Loucy (cell line): Measurements from ENCODE around the gene ACTL7B.

Experiments used
- H2AFZ ChIP-seq: fragments of 200-600 bp; sonication (generic); 2 replicates; pipeline ENCODE4 v1.6.0; 2016; ENCODE audit warnings: antibody characterized with exemption, mild to moderate bottlenecking, low read length, moderate library complexity
- H3F3A ChIP-seq: fragments of 200-600 bp; 2 replicates; pipeline ENCODE4 v1.6.0; 2016; ENCODE audit warnings: antibody characterized with exemption, low read depth, mild to moderate bottlenecking
- H3K27me3 ChIP-seq: fragments of 200-600 bp; sonication (generic); 2 replicates; pipeline ENCODE4 v1.6.1; 2014; ENCODE audit warnings: low read length, mild to moderate bottlenecking; ENCODE audit not compliant: insufficient read depth, poor library complexity, severe bottlenecking
- H3K36me3 ChIP-seq: fragments of 200-600 bp; sonication (generic); 2 replicates; pipeline ENCODE4 v1.6.1; 2016; ENCODE audit warnings: low read length; ENCODE audit not compliant: insufficient read depth
- H3K4me1 ChIP-seq: fragments of 200-600 bp; sonication (generic); 2 replicates; pipeline ENCODE4 v1.5.1; 2014; ENCODE audit warnings: low read length, mild to moderate bottlenecking; ENCODE audit not compliant: insufficient read depth, poor library complexity, severe bottlenecking
- H3K4me2 ChIP-seq: fragments of 200-600 bp; sonication (generic); 2 replicates; pipeline ENCODE4 v1.6.0; 2014; ENCODE audit warnings: antibody characterized with exemption, low read length, low read depth, mild to moderate bottlenecking; ENCODE audit not compliant: poor library complexity, severe bottlenecking
- H3K4me3 ChIP-seq: fragments of 200-600 bp; sonication (generic); 2 replicates; pipeline ENCODE4 v1.5.1; 2014; ENCODE audit warnings: low read length, mild to moderate bottlenecking, mixed read lengths; ENCODE audit not compliant: poor library complexity, severe bottlenecking
- H3K79me2 ChIP-seq: fragments of 200-600 bp; sonication (generic); 2 replicates; pipeline ENCODE4 v1.6.1; 2014; ENCODE audit warnings: low read length; ENCODE audit not compliant: insufficient read depth
- H3K9ac ChIP-seq: fragments of 200-600 bp; sonication (generic); 2 replicates; pipeline ENCODE4 v1.6.0; 2014; ENCODE audit warnings: mild to moderate bottlenecking, low read depth, low read length, moderate library complexity; ENCODE audit not compliant: poor library complexity, severe bottlenecking
- H3K9me2 ChIP-seq: fragments of 200-600 bp; sonication (generic); replicated peaks from 2 replicates; pipeline ENCODE4 v1.6.1; 2016; ENCODE audit warnings: low read depth, low read length, mixed read lengths
- H3K9me3 ChIP-seq: fragments of 200-600 bp; sonication (generic); 2 replicates; pipeline ENCODE4 v1.6.1; 2014; ENCODE audit warnings: mild to moderate bottlenecking, antibody characterized with exemption, low read length, low read depth; ENCODE audit not compliant: insufficient read depth
- H4K20me1 ChIP-seq: fragments of 200-600 bp; sonication (generic); 2 replicates; pipeline ENCODE4 v1.6.0; 2014; ENCODE audit warnings: antibody characterized with exemption, low read length, mild to moderate bottlenecking; ENCODE audit not compliant: insufficient read depth, poor library complexity, severe bottlenecking
- EZH2phosphoT487 ChIP-seq: fragments of 200-600 bp; IDR thresholded peaks from 2 replicates; pipeline ENCODE4 v1.6.1; 2018; ENCODE audit warnings: antibody characterized with exemption, mild to moderate bottlenecking, moderate library complexity, borderline replicate concordance
- TF ChIP-seq, protein P1 (sequence below): fragments of 200-600 bp; sonication (generic); conservative IDR thresholded peaks from 2 replicates; pipeline ENCODE4 v1.5.1; 2014; ENCODE audit warnings: mild to moderate bottlenecking, antibody characterized with exemption, low read length

ACTL7B gene

GRCh38 chr9:108823829-108824228, 32.0 kb downstream of the ACTL7B start:
- Histone ChIP-seq H4K20me1 (no peaks in the 10 kb centered on the region), H3K27me3 (no peaks in the 10 kb centered on the region), H3K4me2 (no peak overlapping the region), H3K9me3 (no peaks in the 10 kb centered on the region), H3K9ac (no peak overlapping the region), H3K9me2 (no peaks in the 10 kb centered on the region), H2AFZ (no peak overlapping the region), H3K79me2 (no peaks in the 10 kb centered on the region), H3K4me3 (no peak overlapping the region), H3K4me1 (no peaks in the 10 kb centered on the region), H3K36me3 (no peaks in the 10 kb centered on the region), H3F3A (no peaks in the 10 kb centered on the region)
- TF ChIP-seq, protein P1, sequence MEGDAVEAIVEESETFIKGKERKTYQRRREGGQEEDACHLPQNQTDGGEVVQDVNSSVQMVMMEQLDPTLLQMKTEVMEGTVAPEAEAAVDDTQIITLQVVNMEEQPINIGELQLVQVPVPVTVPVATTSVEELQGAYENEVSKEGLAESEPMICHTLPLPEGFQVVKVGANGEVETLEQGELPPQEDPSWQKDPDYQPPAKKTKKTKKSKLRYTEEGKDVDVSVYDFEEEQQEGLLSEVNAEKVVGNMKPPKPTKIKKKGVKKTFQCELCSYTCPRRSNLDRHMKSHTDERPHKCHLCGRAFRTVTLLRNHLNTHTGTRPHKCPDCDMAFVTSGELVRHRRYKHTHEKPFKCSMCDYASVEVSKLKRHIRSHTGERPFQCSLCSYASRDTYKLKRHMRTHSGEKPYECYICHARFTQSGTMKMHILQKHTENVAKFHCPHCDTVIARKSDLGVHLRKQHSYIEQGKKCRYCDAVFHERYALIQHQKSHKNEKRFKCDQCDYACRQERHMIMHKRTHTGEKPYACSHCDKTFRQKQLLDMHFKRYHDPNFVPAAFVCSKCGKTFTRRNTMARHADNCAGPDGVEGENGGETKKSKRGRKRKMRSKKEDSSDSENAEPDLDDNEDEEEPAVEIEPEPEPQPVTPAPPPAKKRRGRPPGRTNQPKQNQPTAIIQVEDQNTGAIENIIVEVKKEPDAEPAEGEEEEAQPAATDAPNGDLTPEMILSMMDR: no peak
- TF ChIP-seq EZH2phosphoT487: no peak

GRCh38 chr9:108816037-108816436, 39.7 kb downstream of the ACTL7B start:
- Histone ChIP-seq H3K79me2 (no peaks in the 10 kb centered on the region), H2AFZ (no peak overlapping the region), H3K9me3 (no peaks in the 10 kb centered on the region), H3K9me2 (no peaks in the 10 kb centered on the region), H3K4me3 (no peak overlapping the region), H3K4me2 (no peak overlapping the region), H3K27me3 (no peaks in the 10 kb centered on the region), H3F3A (no peaks in the 10 kb centered on the region), H3K9ac (no peak overlapping the region), H3K4me1 (no peaks in the 10 kb centered on the region), H3K36me3 (no peaks in the 10 kb centered on the region), H4K20me1 (no peaks in the 10 kb centered on the region)
- TF ChIP-seq EZH2phosphoT487: no peak
- TF ChIP-seq, protein P1: no peak

- H3K9me3 ChIP-seq: no peaks in the 10 kb centered on the region
- no peaks in the 10 kb centered on the region for H3K9me2 ChIP-seq
- H3K79me2 ChIP-seq: no peaks in the 10 kb centered on the region
- no peak overlapping the region for H2AFZ ChIP-seq
- no peaks in the 10 kb centered on the region for H3F3A ChIP-seq
- H3K36me3 ChIP-seq: no peaks in the 10 kb centered on the region
- H3K27me3 ChIP-seq: no peaks in the 10 kb centered on the region
- H3K4me1 ChIP-seq: no peaks in the 10 kb centered on the region
- H4K20me1 ChIP-seq: no peaks in the 10 kb centered on the region
- TF ChIP-seq EZH2phosphoT487: no peak
- TF ChIP-seq, protein P1: no peak
- no peak overlapping the region for H3K4me2 ChIP-seq
- no peak overlapping the region for H3K4me3 ChIP-seq
- no peak overlapping the region for H3K9ac ChIP-seq
These were observed 40.6 kb downstream of the ACTL7B start for GRCh38 chr9:108815156-108815555.
